Measurements from ENCODE around the gene COL23A1. TPM values are rescaled to one million over a fixed set of nuclear protein-coding genes. Genes with fewer than 3 reads are reported as not detected.
"Not testable (repeated sequence)": the region's sequence is repeated elsewhere in the genome, so short reads cannot be mapped to it uniquely, and the experiment has no call there.

Gene COL23A1
- total and polyA plus RNA-seq, 2 of the 13 experiments (the other 11 are each of a cell fraction or from before 2014, with no cell fraction given) = not detected

DNA sequence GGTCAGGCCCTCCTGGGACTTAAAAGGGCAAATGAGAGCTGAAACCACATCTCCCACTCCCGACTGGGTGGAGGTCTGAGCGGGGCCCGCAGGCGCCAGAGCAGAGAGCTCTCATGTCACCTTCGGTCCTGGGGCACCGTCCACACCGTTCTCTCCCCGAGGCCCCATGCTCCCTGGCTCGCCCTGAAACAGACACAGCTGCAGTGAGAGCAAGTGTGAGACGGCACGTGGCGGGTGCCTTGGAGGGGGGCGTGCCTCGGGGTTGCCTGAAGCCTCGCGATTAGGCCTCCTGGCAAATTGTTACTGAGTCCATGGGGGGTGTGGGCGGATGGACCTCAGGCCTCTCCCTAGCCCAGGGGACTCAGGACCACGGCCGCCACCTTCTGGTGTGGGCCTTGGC lies 333.4 kb downstream of the COL23A1 start:
- peaks cover 1 to 6% of the 10 kb centered on the region in 2 experiments; a peak in 2 of 5 replicates for H3K27me3 ChIP-seq (ENCODE audit: control insufficient read depth in 1 of 2, insufficient read depth in 2 of 2, low read length in 2 of 2)
- POLR2A ChIA-PET = no interaction called here
- H3K4me2 ChIP-seq (ENCODE audit: low read depth, low read length) = no peak overlapping the region
- no peak overlapping the region for H3K9ac ChIP-seq (ENCODE audit: insufficient read depth, low read depth, low read length)
- intact Hi-C loops (cut with micrococcal nuclease; ENCODE audit: unreplicated experiment) (no loop called here), in situ Hi-C loops (cut with HindIII; ENCODE audit: extremely low pct_ligation_motif_present, low pct_unique_long_range_greater_than_20kb) (no loop called here)
- ATAC-seq = peak; percentile 37
- CTCF ChIA-PET (ENCODE audit: low intra/inter-chr PET ratio, low total read pairs) = no interaction called here
- H3K27ac ChIP-seq (ENCODE audit: extremely low read length, insufficient read depth, low read length) = no peak overlapping the region
- H3K79me2 ChIP-seq (ENCODE audit: insufficient read depth, low read length) = no peaks in the 10 kb centered on the region
- DNase-seq (ENCODE audit: low spot score) = no peak
- no peaks in the 10 kb centered on the region for H3K9me3 ChIP-seq (ENCODE audit: low read length)
- FAIRE-seq = no peak
- no TSS peak for BruUV-seq (replicated peaks)
- no peaks in the 10 kb centered on the region for H4K20me1 ChIP-seq (ENCODE audit: insufficient read depth, low read length)
- H3K4me1 ChIP-seq (ENCODE audit: insufficient read depth, low read length) = no peaks in the 10 kb centered on the region
- 7% methylated on average over 3 of the region's 19 CpGs for WGBS (ENCODE audit: low lambda C conversion rate)
- no peak overlapping the region for H3K4me3 ChIP-seq (replicated peaks in 1 of 3; ENCODE audit: insufficient read depth in 1 of 3, low read depth in 2 of 3, low read length in 3 of 3)
- H3K36me3 ChIP-seq (replicated peaks in 1 of 2; ENCODE audit: control insufficient read depth in 1 of 2, insufficient read depth in 2 of 2, low read length in 2 of 2) = no peaks in the 10 kb centered on the region
- TF ChIP-seq ZNF230 (CRISPR knock-in tag; IDR thresholded peaks at IDR 0.05) = no peak
- TF ChIP-seq, protein P1, sequence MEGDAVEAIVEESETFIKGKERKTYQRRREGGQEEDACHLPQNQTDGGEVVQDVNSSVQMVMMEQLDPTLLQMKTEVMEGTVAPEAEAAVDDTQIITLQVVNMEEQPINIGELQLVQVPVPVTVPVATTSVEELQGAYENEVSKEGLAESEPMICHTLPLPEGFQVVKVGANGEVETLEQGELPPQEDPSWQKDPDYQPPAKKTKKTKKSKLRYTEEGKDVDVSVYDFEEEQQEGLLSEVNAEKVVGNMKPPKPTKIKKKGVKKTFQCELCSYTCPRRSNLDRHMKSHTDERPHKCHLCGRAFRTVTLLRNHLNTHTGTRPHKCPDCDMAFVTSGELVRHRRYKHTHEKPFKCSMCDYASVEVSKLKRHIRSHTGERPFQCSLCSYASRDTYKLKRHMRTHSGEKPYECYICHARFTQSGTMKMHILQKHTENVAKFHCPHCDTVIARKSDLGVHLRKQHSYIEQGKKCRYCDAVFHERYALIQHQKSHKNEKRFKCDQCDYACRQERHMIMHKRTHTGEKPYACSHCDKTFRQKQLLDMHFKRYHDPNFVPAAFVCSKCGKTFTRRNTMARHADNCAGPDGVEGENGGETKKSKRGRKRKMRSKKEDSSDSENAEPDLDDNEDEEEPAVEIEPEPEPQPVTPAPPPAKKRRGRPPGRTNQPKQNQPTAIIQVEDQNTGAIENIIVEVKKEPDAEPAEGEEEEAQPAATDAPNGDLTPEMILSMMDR (CRISPR knock-in tag; IDR thresholded peaks at IDR 0.05) = peak; percentile 26; the same call in 1 of the 2 replicates
- no peak overlapping the region for H2AFZ ChIP-seq (ENCODE audit: low read length)

- CTCF ChIA-PET (ENCODE audit: low intra/inter-chr PET ratio, low total read pairs); H4K20me1 ChIP-seq (ENCODE audit: insufficient read depth, low read length); intact Hi-C loops (cut with micrococcal nuclease; ENCODE audit: unreplicated experiment); H3K79me2 ChIP-seq (ENCODE audit: insufficient read depth, low read length); H2AFZ ChIP-seq (ENCODE audit: low read length); H3K9ac ChIP-seq (ENCODE audit: insufficient read depth, low read depth, low read length); H3K4me3 ChIP-seq (replicated peaks in 1 of 3; ENCODE audit: insufficient read depth in 1 of 3, low read depth in 2 of 3, low read length in 3 of 3); H3K36me3 ChIP-seq (replicated peaks in 1 of 2; ENCODE audit: control insufficient read depth in 1 of 2, insufficient read depth in 2 of 2, low read length in 2 of 2); POLR2A ChIA-PET; H3K27ac ChIP-seq (ENCODE audit: extremely low read length, insufficient read depth, low read length); H3K9me3 ChIP-seq (ENCODE audit: low read length); H3K4me1 ChIP-seq (ENCODE audit: insufficient read depth, low read length); BruUV-seq (replicated peaks); in situ Hi-C loops (cut with HindIII; ENCODE audit: extremely low pct_ligation_motif_present, low pct_unique_long_range_greater_than_20kb); H3K4me2 ChIP-seq (ENCODE audit: low read depth, low read length); DNase-seq (ENCODE audit: low spot score); ATAC-seq; FAIRE-seq: not testable (repeated sequence)
- 29% methylated on average over 17 of the region's 18 CpGs for WGBS (ENCODE audit: low lambda C conversion rate)
- H3K27me3 ChIP-seq (ENCODE audit: control insufficient read depth in 1 of 2, insufficient read depth in 2 of 2, low read length in 2 of 2) = peaks cover 1 to 18% of the 10 kb centered on the region in 2 experiments; a peak in 2 of 5 replicates
These were observed 336.6 kb downstream of the COL23A1 start for GRCh38 chr5:178253632-178254031.
